NCI-H1105 treated with DMSO at 0.1 percent for 48 hours (cell line): ENCODE results near the gene ADAMTS6.

Experiments used
- DNase-seq: peaks from one replicate; lab custom pipeline; 2025; lab: John Stamatoyannopoulos, UW

ADAMTS6 gene

GRCh38 chr5:65144136-65144871 is 337.4 kb downstream of the ADAMTS6 start:
- no peak for DNase-seq

- no peak for DNase-seq
These were observed 339.2 kb downstream of the ADAMTS6 start for GRCh38 chr5:65142511-65143011.

GRCh38 chr5:65142016-65142415 is 339.7 kb downstream of the ADAMTS6 start:
- DNase-seq: no peak

- peak; percentile 63 for DNase-seq
These were observed 340.2 kb downstream of the ADAMTS6 start for GRCh38 chr5:65141493-65141892.

- DNase-seq: no peak
These were observed 344.1 kb downstream of the ADAMTS6 start for GRCh38 chr5:65137631-65138030.

GRCh38 chr5:65133477-65134110 is 348.1 kb downstream of the ADAMTS6 start:
- DNase-seq: no peak

GRCh38 chr5:65132386-65132785 is 349.3 kb downstream of the ADAMTS6 start:
- DNase-seq: no peak

- no peak for DNase-seq
These were observed 353.5 kb downstream of the ADAMTS6 start for GRCh38 chr5:65128226-65128625.

- DNase-seq: no peak
These were observed 354.4 kb downstream of the ADAMTS6 start for GRCh38 chr5:65127161-65127901.

GRCh38 chr5:65126542-65127069 is 355.1 kb downstream of the ADAMTS6 start:
- no peak for DNase-seq

- peak; percentile 49 for DNase-seq
These were observed 355.9 kb downstream of the ADAMTS6 start for GRCh38 chr5:65125591-65126541.

- no peak for DNase-seq
These were observed 359.8 kb downstream of the ADAMTS6 start for GRCh38 chr5:65121880-65122436.

GRCh38 chr5:65120371-65120967 is 361.3 kb downstream of the ADAMTS6 start:
- peak; percentile 83 for DNase-seq

- no peak for DNase-seq
These were observed 364.2 kb downstream of the ADAMTS6 start for GRCh38 chr5:65117525-65117924.

- no peak for DNase-seq
These were observed 367.9 kb downstream of the ADAMTS6 start for GRCh38 chr5:65113771-65114170.

GRCh38 chr5:65111961-65112658 is 369.6 kb downstream of the ADAMTS6 start:
- no peak for DNase-seq

GRCh38 chr5:65108786-65109743 is 372.7 kb downstream of the ADAMTS6 start:
- no peak for DNase-seq

GRCh38 chr5:65105301-65105700 is 376.4 kb downstream of the ADAMTS6 start:
- no peak for DNase-seq

GRCh38 chr5:65104831-65105230 is 376.9 kb downstream of the ADAMTS6 start:
- DNase-seq: no peak
